Measurements from ENCODE around the gene MACC1. TPM values are rescaled to one million over a fixed set of nuclear protein-coding genes. Genes with fewer than 3 reads are reported as not detected.

The MACC1 gene
- polyA plus RNA-seq, 1 donor (not counting 4 experiments of a cell fraction or from before 2014, with no cell fraction given) = 16.4 TPM

- Histone ChIP-seq H3K9me1 (ENCODE audit: control insufficient read depth, extremely low read depth, insufficient read depth, low read length) (no peaks in the 10 kb centered on the region), H4K20me1 (ENCODE audit: control insufficient read depth, extremely low read depth, insufficient read depth, low read length) (no peaks in the 10 kb centered on the region), H3K27me3 (ENCODE audit: control insufficient read depth, extremely low read depth, insufficient read depth, low read length) (no peaks in the 10 kb centered on the region), H3K27ac (ENCODE audit: control insufficient read depth, insufficient read depth, low read length) (peak overlapping the region; percentile 40), H3K4me2 (ENCODE audit: control insufficient read depth, extremely low read depth, insufficient read depth, low read depth, low read length) (peak overlapping the region; percentile 7), H3K9me3 (ENCODE audit: control insufficient read depth, low read depth, low read length) (no peaks in the 10 kb centered on the region), H3K4me1 (ENCODE audit: control insufficient read depth, extremely low read depth, insufficient read depth, low read length) (peaks cover 45% of the 10 kb centered on the region), H3K4me3 (ENCODE audit: control insufficient read depth in 2 of 3, extremely low read depth in 1 of 3, insufficient read depth in 2 of 3, low read depth in 1 of 3, low read length in 3 of 3) (no peak overlapping the region), H3K9ac (ENCODE audit: control insufficient read depth, extremely low read depth, insufficient read depth, low read length) (no peak overlapping the region), H2AFZ (ENCODE audit: control insufficient read depth, low read length) (no peak overlapping the region), H3K36me3 (ENCODE audit: control insufficient read depth in 2 of 2, extremely low read depth in 1 of 2, insufficient read depth in 2 of 2, low read length in 2 of 2) (no peaks in the 10 kb centered on the region), H3K79me2 (ENCODE audit: control insufficient read depth, insufficient read depth, low read length) (no peaks in the 10 kb centered on the region)
- dilution Hi-C loops (cut with MboI; ENCODE audit: extremely low pct_ligation_motif_present, low sequenced_read_pairs) = no loop called here
- FAIRE-seq (no peak), DNase-seq (ENCODE audit: low read depth, low spot score) (no peak)
- no peak for TF ChIP-seq EZH2 (IDR thresholded peaks at IDR 0.05; ENCODE audit: low read length)
- TF ChIP-seq, protein P1, sequence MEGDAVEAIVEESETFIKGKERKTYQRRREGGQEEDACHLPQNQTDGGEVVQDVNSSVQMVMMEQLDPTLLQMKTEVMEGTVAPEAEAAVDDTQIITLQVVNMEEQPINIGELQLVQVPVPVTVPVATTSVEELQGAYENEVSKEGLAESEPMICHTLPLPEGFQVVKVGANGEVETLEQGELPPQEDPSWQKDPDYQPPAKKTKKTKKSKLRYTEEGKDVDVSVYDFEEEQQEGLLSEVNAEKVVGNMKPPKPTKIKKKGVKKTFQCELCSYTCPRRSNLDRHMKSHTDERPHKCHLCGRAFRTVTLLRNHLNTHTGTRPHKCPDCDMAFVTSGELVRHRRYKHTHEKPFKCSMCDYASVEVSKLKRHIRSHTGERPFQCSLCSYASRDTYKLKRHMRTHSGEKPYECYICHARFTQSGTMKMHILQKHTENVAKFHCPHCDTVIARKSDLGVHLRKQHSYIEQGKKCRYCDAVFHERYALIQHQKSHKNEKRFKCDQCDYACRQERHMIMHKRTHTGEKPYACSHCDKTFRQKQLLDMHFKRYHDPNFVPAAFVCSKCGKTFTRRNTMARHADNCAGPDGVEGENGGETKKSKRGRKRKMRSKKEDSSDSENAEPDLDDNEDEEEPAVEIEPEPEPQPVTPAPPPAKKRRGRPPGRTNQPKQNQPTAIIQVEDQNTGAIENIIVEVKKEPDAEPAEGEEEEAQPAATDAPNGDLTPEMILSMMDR (optimal IDR thresholded peaks at IDR 0.05 in 1 of 3, IDR thresholded peaks at IDR 0.05 in 1 of 3, conservative IDR thresholded peaks at IDR 0.05 in 1 of 3; ENCODE audit: extremely low read depth in 1 of 3, insufficient read depth in 2 of 3, low read length in 3 of 3) = no peak
Observed at GRCh38 chr7:20241911-20242261, 24.7 kb upstream of the MACC1 start.

GRCh38 chr7:20241194-20241910 is 24.2 kb upstream of the MACC1 start:
- Histone ChIP-seq H3K4me1 (ENCODE audit: control insufficient read depth, extremely low read depth, insufficient read depth, low read length) (peaks cover 50% of the 10 kb centered on the region), H4K20me1 (ENCODE audit: control insufficient read depth, extremely low read depth, insufficient read depth, low read length) (no peaks in the 10 kb centered on the region), H3K4me2 (ENCODE audit: control insufficient read depth, extremely low read depth, insufficient read depth, low read depth, low read length) (peak overlapping the region; percentile 7), H3K27ac (ENCODE audit: control insufficient read depth, insufficient read depth, low read length) (peak overlapping the region; percentile 40), H3K9ac (ENCODE audit: control insufficient read depth, extremely low read depth, insufficient read depth, low read length) (peak overlapping the region; percentile 4), H3K9me1 (ENCODE audit: control insufficient read depth, extremely low read depth, insufficient read depth, low read length) (no peaks in the 10 kb centered on the region), H3K36me3 (ENCODE audit: control insufficient read depth in 2 of 2, extremely low read depth in 1 of 2, insufficient read depth in 2 of 2, low read length in 2 of 2) (no peaks in the 10 kb centered on the region), H3K79me2 (ENCODE audit: control insufficient read depth, insufficient read depth, low read length) (no peaks in the 10 kb centered on the region), H3K27me3 (ENCODE audit: control insufficient read depth, extremely low read depth, insufficient read depth, low read length) (no peaks in the 10 kb centered on the region), H3K9me3 (ENCODE audit: control insufficient read depth, low read depth, low read length) (no peaks in the 10 kb centered on the region), H3K4me3 (ENCODE audit: control insufficient read depth in 2 of 3, extremely low read depth in 1 of 3, insufficient read depth in 2 of 3, low read depth in 1 of 3, low read length in 3 of 3) (no peak overlapping the region), H2AFZ (ENCODE audit: control insufficient read depth, low read length) (no peak overlapping the region)
- DNase-seq (ENCODE audit: low read depth, low spot score) = no peak
- FAIRE-seq = peak; percentile 98
- dilution Hi-C loops (cut with MboI; ENCODE audit: extremely low pct_ligation_motif_present, low sequenced_read_pairs) = no loop called here
- TF ChIP-seq, protein P1 (optimal IDR thresholded peaks at IDR 0.05 in 1 of 3, IDR thresholded peaks at IDR 0.05 in 1 of 3, conservative IDR thresholded peaks at IDR 0.05 in 1 of 3; ENCODE audit: extremely low read depth in 1 of 3, insufficient read depth in 2 of 3, low read length in 3 of 3) = no peak
- no peak for TF ChIP-seq EZH2 (IDR thresholded peaks at IDR 0.05; ENCODE audit: low read length)

Measured in keratinocyte (primary cell).